Activated T-helper 1 cell treated with anti-CD3 and anti-CD28 coated beads, Interleukin-2, amount 50 U/mL, for 16 hours (primary cell): Measurements from ENCODE around the gene PRR5L.
"Not testable (repeated sequence)": the region's sequence is repeated elsewhere in the genome, so short reads cannot be mapped to it uniquely, and the experiment has no call there.

Experiments
- DNase-seq, 2 donors: peaks; one replicate each; pipeline ENCODE4 v3.0.0-alpha.2; 2020; ENCODE audit warnings: low read depth in 1 of 2, low spot score in 1 of 2

PRR5L gene

GRCh38 chr11:36280531-36280930, 15.6 kb upstream of the PRR5L start:
- no peak for DNase-seq

- no peak for DNase-seq
These were observed 14.2 kb upstream of the PRR5L start for GRCh38 chr11:36281850-36282249.

GRCh38 chr11:36282926-36283325, 13.2 kb upstream of the PRR5L start:
- no peak for DNase-seq

- DNase-seq = no peak
These were observed 7.5 kb upstream of the PRR5L start for GRCh38 chr11:36288442-36289225.

GRCh38 chr11:36289226-36289852, 6.7 kb upstream of the PRR5L start, which contains the start of gene COMMD9:
COMMD9 (minus strand) TSS chr11:36289424; CDS start chr11:36289412, 12 bp downstream.
- DNase-seq = peak; percentile 88 to 89

GRCh38 chr11:36292311-36292722, 3.8 kb upstream of the PRR5L start:
- DNase-seq = no peak

- DNase-seq = no peak
These were observed 926 bp downstream of the PRR5L start for GRCh38 chr11:36296884-36297543.

- no peak for DNase-seq
These were observed 4.6 kb downstream of the PRR5L start for GRCh38 chr11:36300650-36301049.

- DNase-seq = no peak
These were observed 8.3 kb downstream of the PRR5L start for GRCh38 chr11:36304351-36304750.

GRCh38 chr11:36305047-36305446, 9.0 kb downstream of the PRR5L start:
- no peak for DNase-seq

GRCh38 chr11:36306888-36307287, 10.8 kb downstream of the PRR5L start:
- no peak for DNase-seq

- no peak for DNase-seq
These were observed 12.5 kb downstream of the PRR5L start for GRCh38 chr11:36308577-36308976.

- no peak for DNase-seq
These were observed 13.7 kb downstream of the PRR5L start for GRCh38 chr11:36309779-36310178.

GRCh38 chr11:36311926-36312595, 16.0 kb downstream of the PRR5L start:
- no peak for DNase-seq

GRCh38 chr11:36312611-36313472, 16.8 kb downstream of the PRR5L start:
- no peak for DNase-seq

- DNase-seq = no peak
These were observed 17.8 kb downstream of the PRR5L start for GRCh38 chr11:36313750-36314433.

GRCh38 chr11:36314434-36314767, 18.3 kb downstream of the PRR5L start:
- DNase-seq = no peak

- DNase-seq = no peak
These were observed 20.0 kb downstream of the PRR5L start for GRCh38 chr11:36316049-36316448.

GRCh38 chr11:36317992-36318391, 21.9 kb downstream of the PRR5L start:
- no peak for DNase-seq

- not testable (repeated sequence) for DNase-seq
These were observed 28.9 kb downstream of the PRR5L start for GRCh38 chr11:36324956-36325355.
